ENCODE data around the gene ABCC6.

DNA sequence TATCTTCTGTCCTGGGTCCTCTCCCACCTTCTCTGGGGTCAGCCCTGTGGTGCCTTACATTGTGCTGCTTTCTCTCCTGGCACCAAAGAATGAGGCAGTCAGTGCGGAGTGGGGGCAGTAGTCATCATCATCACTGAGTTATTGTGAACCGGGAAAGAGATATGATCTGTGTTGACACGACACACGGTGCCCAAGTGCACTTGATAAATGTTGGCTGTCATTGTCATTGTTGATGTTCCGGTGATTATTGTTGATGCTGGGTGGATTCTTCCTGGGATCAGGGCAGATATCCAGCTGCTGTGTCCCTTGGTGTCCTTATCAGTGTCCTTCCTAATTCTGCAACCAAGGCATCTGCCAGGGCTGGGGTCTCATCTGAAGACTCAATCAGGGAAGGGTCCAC is 121.7 kb downstream of the ABCC6 start:
- TF ChIP-seq, protein P1, sequence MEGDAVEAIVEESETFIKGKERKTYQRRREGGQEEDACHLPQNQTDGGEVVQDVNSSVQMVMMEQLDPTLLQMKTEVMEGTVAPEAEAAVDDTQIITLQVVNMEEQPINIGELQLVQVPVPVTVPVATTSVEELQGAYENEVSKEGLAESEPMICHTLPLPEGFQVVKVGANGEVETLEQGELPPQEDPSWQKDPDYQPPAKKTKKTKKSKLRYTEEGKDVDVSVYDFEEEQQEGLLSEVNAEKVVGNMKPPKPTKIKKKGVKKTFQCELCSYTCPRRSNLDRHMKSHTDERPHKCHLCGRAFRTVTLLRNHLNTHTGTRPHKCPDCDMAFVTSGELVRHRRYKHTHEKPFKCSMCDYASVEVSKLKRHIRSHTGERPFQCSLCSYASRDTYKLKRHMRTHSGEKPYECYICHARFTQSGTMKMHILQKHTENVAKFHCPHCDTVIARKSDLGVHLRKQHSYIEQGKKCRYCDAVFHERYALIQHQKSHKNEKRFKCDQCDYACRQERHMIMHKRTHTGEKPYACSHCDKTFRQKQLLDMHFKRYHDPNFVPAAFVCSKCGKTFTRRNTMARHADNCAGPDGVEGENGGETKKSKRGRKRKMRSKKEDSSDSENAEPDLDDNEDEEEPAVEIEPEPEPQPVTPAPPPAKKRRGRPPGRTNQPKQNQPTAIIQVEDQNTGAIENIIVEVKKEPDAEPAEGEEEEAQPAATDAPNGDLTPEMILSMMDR (conservative IDR thresholded peaks at IDR 0.05; ENCODE audit: low read depth, low read length) = no peak
- TF ChIP-seq POLR2A (IDR thresholded peaks at IDR 0.05; ENCODE audit: low read depth, low read length) = no peak
- TF ChIP-seq MAZ (IDR thresholded peaks at IDR 0.05; ENCODE audit: borderline replicate concordance, low read depth, low read length) = no peak
- TF ChIP-seq RAD21 (IDR thresholded peaks at IDR 0.05; ENCODE audit: low read length) = no peak
- TF ChIP-seq RCOR1 (IDR thresholded peaks at IDR 0.05; ENCODE audit: insufficient replicate concordance, low read length) = no peak

All from IMR-90 (cell line).